Mucosa of rectum (tissue), 2 donors: ENCODE measurements around the gene DLX6.

Source experiments
- H3K27ac ChIP-seq, 2 donors: one replicate each; pipeline ENCODE4 v1.7.0; 2013; ENCODE audit warnings: inconsistent platforms in 2 of 2, low read depth in 2 of 2, low read length in 2 of 2
- H3K27me3 ChIP-seq, 2 donors: one replicate each; pipeline ENCODE4 v1.7.0; 2013; ENCODE audit warnings: low read length in 2 of 2; ENCODE audit not compliant: control insufficient read depth in 2 of 2, insufficient read depth in 2 of 2
- H3K36me3 ChIP-seq, 2 donors: one replicate each; pipeline ENCODE4 v1.7.0; 2013; ENCODE audit warnings: low read length in 2 of 2; ENCODE audit not compliant: control insufficient read depth in 2 of 2, insufficient read depth in 2 of 2
- H3K4me1 ChIP-seq, 2 donors: one replicate each; pipeline ENCODE4 v1.7.0; 2013; ENCODE audit warnings: low read length in 2 of 2, mild to moderate bottlenecking in 1 of 2; ENCODE audit not compliant: control insufficient read depth in 2 of 2, insufficient read depth in 2 of 2
- H3K4me3 ChIP-seq, 2 donors: one replicate each; pipeline ENCODE4 v1.7.0; 2013; ENCODE audit warnings: low read length in 2 of 2
- H3K9ac ChIP-seq, 2 donors: one replicate each; pipeline ENCODE4 v1.7.0; 2013; ENCODE audit warnings: low read length in 2 of 2, low read depth in 1 of 2, mild to moderate bottlenecking in 1 of 2
- H3K9me3 ChIP-seq, 2 donors: one replicate each; pipeline ENCODE4 v1.7.0; 2013; ENCODE audit warnings: low read length in 2 of 2; ENCODE audit not compliant: control insufficient read depth in 2 of 2
- donor health status: healthy.
- donor health status: Normal muscosa, but diverticular disease.

Gene DLX6

DNA sequence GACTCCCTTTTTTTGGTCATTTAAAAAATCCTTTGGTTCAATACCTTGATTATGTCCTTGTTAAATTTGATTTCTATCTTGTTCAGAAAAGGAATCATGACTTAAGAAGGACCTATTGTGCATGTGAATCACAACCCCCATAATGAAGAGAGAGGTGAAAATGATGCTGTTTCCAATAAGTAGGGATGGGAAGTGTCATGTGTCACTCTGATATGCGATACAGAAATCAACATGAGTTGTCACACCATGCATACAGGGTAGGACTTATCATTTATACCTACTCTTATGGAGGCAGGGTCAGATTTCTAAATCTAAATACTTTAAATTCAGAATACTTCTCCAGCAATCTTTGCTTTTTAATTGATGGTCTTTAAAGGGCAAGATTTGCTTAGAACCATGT is 19.4 kb upstream of the DLX6 start:
- H3K27me3 ChIP-seq: peaks cover 14 to 30% of the 10 kb centered on the region in 2 donors
- H3K9ac ChIP-seq: no peak overlapping the region
- no peaks in the 10 kb centered on the region for H3K9me3 ChIP-seq
- H3K4me1 ChIP-seq: no peaks in the 10 kb centered on the region
- H3K27ac ChIP-seq: no peak overlapping the region
- no peaks in the 10 kb centered on the region for H3K36me3 ChIP-seq
- H3K4me3 ChIP-seq: no peak overlapping the region

DNA sequence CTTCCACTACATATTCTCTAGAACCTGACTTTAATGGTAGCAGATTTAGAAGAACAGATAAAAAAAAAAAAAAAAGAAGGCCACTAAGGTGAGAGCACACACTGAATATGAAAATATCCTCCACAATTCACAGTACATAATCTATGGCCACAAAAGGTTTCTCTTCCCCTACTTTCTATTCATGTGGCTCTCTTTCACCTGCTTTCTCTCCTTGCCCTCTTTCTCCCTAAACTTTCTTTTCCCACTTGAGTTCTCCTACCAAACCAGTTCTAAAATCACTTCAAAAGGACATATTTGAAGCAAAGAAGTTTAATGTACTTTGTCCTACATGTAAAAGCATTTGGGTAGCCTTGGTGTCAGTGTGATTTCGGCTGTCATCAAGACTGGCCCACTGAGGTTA is 18.5 kb upstream of the DLX6 start:
- H3K36me3 ChIP-seq: no peaks in the 10 kb centered on the region
- H3K27me3 ChIP-seq: peaks cover 17 to 34% of the 10 kb centered on the region in 2 donors
- no peak overlapping the region for H3K9ac ChIP-seq
- H3K4me3 ChIP-seq: no peak overlapping the region
- H3K9me3 ChIP-seq: no peaks in the 10 kb centered on the region
- H3K4me1 ChIP-seq: no peaks in the 10 kb centered on the region
- H3K27ac ChIP-seq: no peak overlapping the region

- Histone ChIP-seq H3K27me3 (peaks cover 25 to 42% of the 10 kb centered on the region in 2 donors), H3K4me3 (no peak overlapping the region), H3K36me3 (no peaks in the 10 kb centered on the region), H3K9me3 (no peaks in the 10 kb centered on the region), H3K27ac (no peak overlapping the region), H3K4me1 (no peaks in the 10 kb centered on the region), H3K9ac (no peak overlapping the region)
Observed at GRCh38 chr7:96987719-96988118, 17.6 kb upstream of the DLX6 start.

GRCh38 chr7:96989241-96989858 is 16.0 kb upstream of the DLX6 start:
- peaks cover 41 to 58% of the 10 kb centered on the region in 2 donors for H3K27me3 ChIP-seq
- no peak overlapping the region for H3K4me3 ChIP-seq

GRCh38 chr7:96989859-96990317 is 15.5 kb upstream of the DLX6 start:
- H3K4me1 ChIP-seq: no peaks in the 10 kb centered on the region
- H3K27ac ChIP-seq: no peak overlapping the region
- H3K27me3 ChIP-seq: peaks cover 42 to 62% of the 10 kb centered on the region in 2 donors
- H3K9me3 ChIP-seq: no peaks in the 10 kb centered on the region
- H3K9ac ChIP-seq: no peak overlapping the region
- H3K36me3 ChIP-seq: no peaks in the 10 kb centered on the region
- H3K4me3 ChIP-seq: no peak overlapping the region

More at GRCh38 chr7:96989241-96989858, 16.0 kb upstream of the DLX6 start:
- Histone ChIP-seq H3K9me3 (no peaks in the 10 kb centered on the region), H3K27ac (no peak overlapping the region), H3K4me1 (no peaks in the 10 kb centered on the region), H3K9ac (no peak overlapping the region), H3K36me3 (no peaks in the 10 kb centered on the region)

DNA sequence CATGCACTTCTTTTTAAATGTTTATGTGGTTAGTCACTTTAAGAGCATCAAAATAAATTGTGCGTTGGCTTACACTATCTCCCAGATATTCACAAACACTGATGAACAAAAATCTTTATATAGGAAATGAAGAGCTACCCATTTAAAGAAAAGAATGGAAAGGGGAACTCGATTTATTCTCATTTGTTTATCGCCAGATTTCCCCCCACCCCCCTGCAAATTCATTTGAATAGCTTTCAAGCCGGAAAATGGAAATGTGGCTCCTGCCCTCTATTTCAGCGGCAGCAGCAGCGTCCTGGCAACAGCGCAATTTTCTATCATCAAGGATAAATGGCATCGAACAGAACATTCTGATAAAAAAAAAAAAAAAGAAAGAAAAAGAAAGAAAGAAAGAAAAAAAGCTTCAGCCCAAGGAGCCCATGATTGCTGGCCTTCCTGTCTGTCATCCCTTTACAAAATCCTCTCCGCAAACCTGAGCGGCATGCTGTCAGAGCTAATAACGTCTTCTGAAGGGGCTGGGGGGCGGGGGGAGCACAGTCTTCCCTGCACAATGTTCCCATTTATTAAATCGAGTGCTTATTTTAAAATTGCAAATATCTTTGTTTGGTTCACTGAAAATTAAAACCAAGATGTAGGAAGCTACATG is 13.7 kb upstream of the DLX6 start:
- Histone ChIP-seq H3K4me3 (no peak overlapping the region), H3K27me3 (peaks cover 53 to 66% of the 10 kb centered on the region in 2 donors), H3K9ac (no peak overlapping the region), H3K9me3 (no peaks in the 10 kb centered on the region), H3K4me1 (no peaks in the 10 kb centered on the region), H3K27ac (no peak overlapping the region), H3K36me3 (no peaks in the 10 kb centered on the region)

DNA sequence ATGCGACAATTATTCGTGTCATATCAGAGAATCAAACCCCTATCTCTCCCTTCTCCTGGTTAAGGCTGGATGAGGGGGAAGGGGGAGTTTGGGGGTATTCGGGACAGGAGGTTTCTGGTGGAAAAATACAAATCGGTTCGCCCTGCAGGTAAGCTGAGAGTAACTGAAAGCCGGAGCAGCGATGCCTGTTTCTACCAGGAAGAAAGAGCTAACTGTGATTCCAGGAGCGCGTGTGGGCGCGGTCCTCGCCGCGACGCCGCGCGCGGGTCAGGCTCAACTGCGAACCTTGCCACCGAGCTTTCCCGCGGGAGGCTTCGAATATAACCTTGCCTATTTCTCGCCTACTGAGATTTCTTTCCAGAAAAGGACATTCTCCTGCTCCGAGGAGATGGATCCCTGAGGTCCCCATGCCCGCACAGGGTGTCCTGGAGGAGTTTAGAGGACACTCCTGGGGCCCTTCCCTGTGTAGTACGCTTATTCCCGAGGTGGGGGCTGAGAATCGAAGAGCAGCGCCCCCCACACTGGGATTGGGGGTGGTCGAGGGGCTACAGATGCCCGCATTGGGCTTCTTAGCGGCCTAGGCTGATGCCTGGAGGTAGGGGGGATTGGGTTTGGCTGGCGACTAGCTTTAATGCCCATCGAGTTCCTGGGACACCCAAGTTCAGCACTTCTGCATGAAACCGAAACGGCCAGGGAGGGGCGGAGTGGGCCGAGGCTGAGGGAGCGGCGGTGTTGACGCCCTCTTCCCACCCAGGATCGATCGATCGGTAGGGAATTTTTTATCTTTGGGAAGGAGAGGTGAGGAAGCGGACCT is 13.0 kb upstream of the DLX6 start:
- no peak overlapping the region for H3K9ac ChIP-seq
- H3K9me3 ChIP-seq: no peaks in the 10 kb centered on the region
- H3K4me1 ChIP-seq: no peaks in the 10 kb centered on the region
- H3K4me3 ChIP-seq: no peak overlapping the region
- peaks cover 57 to 69% of the 10 kb centered on the region in 2 donors for H3K27me3 ChIP-seq
- H3K27ac ChIP-seq: no peak overlapping the region
- H3K36me3 ChIP-seq: no peaks in the 10 kb centered on the region

- H3K4me3 ChIP-seq: no peak overlapping the region
Observed at GRCh38 chr7:96993094-96993865, 12.1 kb upstream of the DLX6 start.

GRCh38 chr7:96993980-96994379 is 11.4 kb upstream of the DLX6 start:
- H3K36me3 ChIP-seq: no peaks in the 10 kb centered on the region
- no peak overlapping the region for H3K9ac ChIP-seq
- H3K4me1 ChIP-seq: no peaks in the 10 kb centered on the region
- H3K9me3 ChIP-seq: no peaks in the 10 kb centered on the region
- no peak overlapping the region for H3K4me3 ChIP-seq
- H3K27me3 ChIP-seq: peaks cover 62 to 77% of the 10 kb centered on the region in 2 donors
- no peak overlapping the region for H3K27ac ChIP-seq

More at GRCh38 chr7:96993094-96993865, 12.1 kb upstream of the DLX6 start:
- no peak overlapping the region for H3K27ac ChIP-seq
- no peak overlapping the region for H3K9ac ChIP-seq
- H3K4me1 ChIP-seq: no peaks in the 10 kb centered on the region
- H3K27me3 ChIP-seq: peaks cover 60 to 76% of the 10 kb centered on the region in 2 donors
- H3K9me3 ChIP-seq: no peaks in the 10 kb centered on the region
- no peaks in the 10 kb centered on the region for H3K36me3 ChIP-seq
